ENCODE results near the gene PLXDC2. TPM values are rescaled to one million over a fixed set of nuclear protein-coding genes. Genes with fewer than 3 reads are reported as not detected.

PLXDC2 gene
- total and polyA plus RNA-seq, 2 donors (not counting 1 experiment from before 2014, with no cell fraction given), result 0.07 TPM

DNA sequence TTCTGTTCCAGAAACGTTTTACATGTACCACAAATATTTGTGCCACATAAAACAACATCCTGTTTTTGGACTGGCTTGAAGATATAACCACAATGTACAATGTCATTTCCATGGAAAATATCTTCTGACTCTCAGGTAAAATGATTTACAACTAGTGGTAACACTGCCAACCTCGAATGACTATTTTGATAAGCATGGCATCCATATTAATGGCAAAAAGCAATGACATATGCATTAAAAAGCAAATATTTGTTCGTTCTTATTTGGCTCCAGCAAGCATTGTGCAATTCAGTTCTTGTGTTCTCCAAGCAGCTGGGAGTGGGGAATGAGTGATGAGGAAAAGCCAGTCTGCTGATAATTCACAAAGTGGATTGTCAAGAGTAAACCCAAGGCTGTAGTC, 289.0 kb downstream of the PLXDC2 start:
- no peaks in the 10 kb centered on the region for H3K27me3 Mint-ChIP-seq
- ATAC-seq (ENCODE audit: low read depth), result no peak
- H3K27ac ChIP-seq (ENCODE audit: low read length in 2 of 2), result no peak overlapping the region
- H3K27ac Mint-ChIP-seq, result no peak overlapping the region
- H3K4me1 Mint-ChIP-seq, result no peaks in the 10 kb centered on the region
- H3K4me3 Mint-ChIP-seq, result no peak overlapping the region
- H3K9me3 Mint-ChIP-seq (ENCODE audit: insufficient read depth), result no peaks in the 10 kb centered on the region
- H3K27me3 ChIP-seq (replicated peaks in 1 of 4; ENCODE audit: control extremely low read depth in 1 of 4, control insufficient read depth in 3 of 4, insufficient read depth in 4 of 4, low read length in 3 of 4), result no peaks in the 10 kb centered on the region
- no peak overlapping the region for H3K4me2 ChIP-seq (replicated peaks; ENCODE audit: low read depth, low read length, poor library complexity, severe bottlenecking)
- H3K9ac ChIP-seq (ENCODE audit: low read length), result no peak overlapping the region
- no CpG with 5 or more reads among the region's 3 CpGs for WGBS (ENCODE audit: insufficient coverage)
- no peaks in the 10 kb centered on the region for H3K9me3 ChIP-seq (ENCODE audit: control extremely low read depth in 1 of 3, control insufficient read depth in 2 of 3, insufficient read depth in 1 of 3, low read length in 2 of 3)
- no peak overlapping the region for H2AFZ ChIP-seq (ENCODE audit: insufficient read depth, low read depth, low read length, poor library complexity, severe bottlenecking)
- H3K79me2 ChIP-seq (ENCODE audit: control insufficient read depth, insufficient read depth, low read length), result no peaks in the 10 kb centered on the region
- H3K4me3 ChIP-seq (ENCODE audit: control extremely low read depth in 1 of 5, extremely low read depth in 1 of 5, insufficient read depth in 1 of 5, low read depth in 2 of 5, low read length in 4 of 5), result no peak overlapping the region
- DNase-seq, result no peak
- intact Hi-C loops (cut with micrococcal nuclease), result no loop called here
- TF ChIP-seq EZH2 (IDR thresholded peaks at IDR 0.05; ENCODE audit: borderline replicate concordance, insufficient read depth, low read depth, low read length, poor library complexity, severe bottlenecking), result no peak
- TF ChIP-seq, protein P1, sequence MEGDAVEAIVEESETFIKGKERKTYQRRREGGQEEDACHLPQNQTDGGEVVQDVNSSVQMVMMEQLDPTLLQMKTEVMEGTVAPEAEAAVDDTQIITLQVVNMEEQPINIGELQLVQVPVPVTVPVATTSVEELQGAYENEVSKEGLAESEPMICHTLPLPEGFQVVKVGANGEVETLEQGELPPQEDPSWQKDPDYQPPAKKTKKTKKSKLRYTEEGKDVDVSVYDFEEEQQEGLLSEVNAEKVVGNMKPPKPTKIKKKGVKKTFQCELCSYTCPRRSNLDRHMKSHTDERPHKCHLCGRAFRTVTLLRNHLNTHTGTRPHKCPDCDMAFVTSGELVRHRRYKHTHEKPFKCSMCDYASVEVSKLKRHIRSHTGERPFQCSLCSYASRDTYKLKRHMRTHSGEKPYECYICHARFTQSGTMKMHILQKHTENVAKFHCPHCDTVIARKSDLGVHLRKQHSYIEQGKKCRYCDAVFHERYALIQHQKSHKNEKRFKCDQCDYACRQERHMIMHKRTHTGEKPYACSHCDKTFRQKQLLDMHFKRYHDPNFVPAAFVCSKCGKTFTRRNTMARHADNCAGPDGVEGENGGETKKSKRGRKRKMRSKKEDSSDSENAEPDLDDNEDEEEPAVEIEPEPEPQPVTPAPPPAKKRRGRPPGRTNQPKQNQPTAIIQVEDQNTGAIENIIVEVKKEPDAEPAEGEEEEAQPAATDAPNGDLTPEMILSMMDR (IDR thresholded peaks at IDR 0.05), result no peak
- H4K20me1 ChIP-seq (ENCODE audit: control insufficient read depth, insufficient read depth, low read length, poor library complexity, severe bottlenecking), result no peaks in the 10 kb centered on the region
- CTCF ChIA-PET, result no interaction called here
- no peaks in the 10 kb centered on the region for H3K4me1 ChIP-seq (ENCODE audit: control insufficient read depth in 2 of 2, insufficient read depth in 2 of 2, low read length in 2 of 2)
- H3K36me3 ChIP-seq (replicated peaks in 1 of 2; ENCODE audit: control extremely low read depth in 1 of 2, control insufficient read depth in 1 of 2, extremely low read depth in 1 of 2, insufficient read depth in 2 of 2, low read length in 1 of 2), result no peaks in the 10 kb centered on the region
- POLR2A ChIA-PET, result no interaction called here

DNA sequence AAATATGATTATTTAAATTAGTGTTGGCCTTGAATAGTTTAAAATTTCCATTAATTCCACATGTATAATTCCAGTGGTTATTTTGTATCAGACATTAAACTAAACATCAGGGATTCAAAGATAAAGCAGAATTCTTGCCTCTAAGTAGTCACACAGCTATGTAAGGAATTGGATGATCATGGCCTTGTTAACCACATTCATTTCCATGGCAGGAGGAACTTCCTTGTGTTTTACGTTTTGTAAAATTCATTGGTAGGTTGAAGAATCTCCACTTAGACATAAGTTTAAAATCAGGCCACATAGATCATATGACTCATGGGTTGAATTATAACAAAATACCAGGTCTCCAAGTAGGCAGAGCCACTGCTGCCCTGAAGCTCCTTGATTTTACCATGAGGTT, 289.7 kb downstream of the PLXDC2 start:
- Mint-ChIP-seq H3K4me1 (no peaks in the 10 kb centered on the region), H3K27ac (no peak overlapping the region), H3K27me3 (no peaks in the 10 kb centered on the region), H3K4me3 (no peak overlapping the region), H3K9me3 (ENCODE audit: insufficient read depth) (no peaks in the 10 kb centered on the region)
- CTCF ChIA-PET, result no interaction called here
- no peak for ATAC-seq (ENCODE audit: low read depth)
- H3K27ac ChIP-seq (ENCODE audit: low read length in 2 of 2), result no peak overlapping the region
- H3K36me3 ChIP-seq (replicated peaks in 1 of 2; ENCODE audit: control extremely low read depth in 1 of 2, control insufficient read depth in 1 of 2, extremely low read depth in 1 of 2, insufficient read depth in 2 of 2, low read length in 1 of 2), result no peaks in the 10 kb centered on the region
- no peaks in the 10 kb centered on the region for H3K9me3 ChIP-seq (ENCODE audit: control extremely low read depth in 1 of 3, control insufficient read depth in 2 of 3, insufficient read depth in 1 of 3, low read length in 2 of 3)
- H2AFZ ChIP-seq (ENCODE audit: insufficient read depth, low read depth, low read length, poor library complexity, severe bottlenecking), result no peak overlapping the region
- TF ChIP-seq, protein P1 (IDR thresholded peaks at IDR 0.05), result no peak
- TF ChIP-seq EZH2 (IDR thresholded peaks at IDR 0.05; ENCODE audit: borderline replicate concordance, insufficient read depth, low read depth, low read length, poor library complexity, severe bottlenecking), result no peak
- intact Hi-C loops (cut with micrococcal nuclease), result no loop called here
- DNase-seq, result no peak
- no peaks in the 10 kb centered on the region for H4K20me1 ChIP-seq (ENCODE audit: control insufficient read depth, insufficient read depth, low read length, poor library complexity, severe bottlenecking)
- H3K4me2 ChIP-seq (replicated peaks; ENCODE audit: low read depth, low read length, poor library complexity, severe bottlenecking), result no peak overlapping the region
- POLR2A ChIA-PET, result no interaction called here
- no peak overlapping the region for H3K9ac ChIP-seq (ENCODE audit: low read length)
- H3K79me2 ChIP-seq (ENCODE audit: control insufficient read depth, insufficient read depth, low read length), result no peaks in the 10 kb centered on the region
- WGBS (ENCODE audit: insufficient coverage), result no CpG with 5 or more reads among the region's 1 CpG
- no peaks in the 10 kb centered on the region for H3K4me1 ChIP-seq (ENCODE audit: control insufficient read depth in 2 of 2, insufficient read depth in 2 of 2, low read length in 2 of 2)
- H3K4me3 ChIP-seq (ENCODE audit: control extremely low read depth in 1 of 5, extremely low read depth in 1 of 5, insufficient read depth in 1 of 5, low read depth in 2 of 5, low read length in 4 of 5), result no peak overlapping the region
- no peaks in the 10 kb centered on the region for H3K27me3 ChIP-seq (replicated peaks in 1 of 4; ENCODE audit: control extremely low read depth in 1 of 4, control insufficient read depth in 3 of 4, insufficient read depth in 4 of 4, low read length in 3 of 4)

All from B cell (primary cell).